Stimulated activated CD4-positive, alpha-beta T cell treated with anti-CD3 and anti-CD28 coated beads, TNF-alpha, amount 100 ng/mL, for 1 hour (primary cell): Measurements from ENCODE around the gene PRR14L.
"Not testable (repeated sequence)": the region's sequence is repeated elsewhere in the genome, so short reads cannot be mapped to it uniquely, and the experiment has no call there.

Experiments
- DNase-seq, 3 donors: peaks; one replicate each; pipeline ENCODE4 v3.0.0-alpha.2; 2020; ENCODE audit warnings: low read depth in 3 of 3, low spot score in 1 of 3

PRR14L gene

DNA sequence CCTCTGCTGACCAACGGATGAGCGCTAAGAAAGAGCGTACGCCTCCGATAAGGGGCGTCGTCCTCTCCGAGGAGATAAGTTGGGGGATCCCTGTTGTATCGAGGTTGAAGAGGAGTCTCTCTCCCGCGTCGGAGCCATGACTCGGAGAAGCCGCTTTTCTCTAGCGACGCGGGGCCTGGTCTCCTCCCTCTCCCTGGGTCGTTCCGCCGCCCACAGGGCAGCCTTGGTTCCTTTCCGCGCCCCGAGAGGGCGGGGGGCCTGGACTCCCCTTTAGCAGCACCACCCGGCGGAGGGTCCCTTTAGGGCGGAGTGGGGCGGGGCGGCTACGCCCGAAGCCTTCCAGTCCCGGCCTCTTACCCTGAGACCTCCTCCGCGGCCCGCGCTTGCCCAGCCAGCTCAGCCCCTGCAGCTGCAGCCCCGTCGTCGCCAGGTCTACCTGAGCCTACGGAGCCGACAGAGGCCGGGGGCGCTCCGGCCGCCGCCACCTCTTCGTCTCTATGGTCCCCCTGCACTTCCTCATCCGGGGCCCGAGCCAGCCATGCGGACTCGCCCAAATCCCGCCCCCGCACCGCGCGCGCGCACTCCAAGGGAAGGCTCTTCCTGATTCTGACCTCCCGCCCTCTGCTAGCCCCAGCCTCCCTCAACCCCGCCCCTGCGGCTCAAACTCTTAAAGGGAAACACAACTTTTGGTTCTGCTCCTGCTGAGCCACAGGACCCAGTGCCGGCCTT lies at the start of gene PRR14L:
Gene PRR14L, minus strand, starts transcription at position 497 of the 729 bp plus-strand sequence. CDS start 11,272 bp downstream, outside the sequence.
- peak; percentile 92 to 100 (median 97) for DNase-seq

DNA sequence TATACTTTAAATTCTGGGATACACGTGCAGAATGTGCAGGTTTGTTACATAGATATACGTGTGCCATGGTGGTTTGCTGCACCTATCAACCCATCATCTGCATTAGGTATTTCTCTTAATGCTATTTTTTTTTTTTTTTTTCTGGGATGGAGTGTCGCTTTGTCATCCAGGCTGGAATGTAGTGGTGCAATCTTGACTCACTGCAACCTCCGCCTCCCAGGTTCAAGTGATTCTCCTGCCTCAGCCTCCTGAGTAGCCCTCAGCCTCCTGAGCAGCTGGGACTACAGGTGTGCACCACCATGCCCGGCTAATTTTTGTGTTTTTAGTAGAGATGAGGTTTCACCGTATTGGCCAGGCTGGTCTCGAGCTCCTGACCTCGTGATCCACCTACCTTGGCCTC lies 49.4 kb upstream of the PRR14L start:
- not testable (repeated sequence) for DNase-seq

DNA sequence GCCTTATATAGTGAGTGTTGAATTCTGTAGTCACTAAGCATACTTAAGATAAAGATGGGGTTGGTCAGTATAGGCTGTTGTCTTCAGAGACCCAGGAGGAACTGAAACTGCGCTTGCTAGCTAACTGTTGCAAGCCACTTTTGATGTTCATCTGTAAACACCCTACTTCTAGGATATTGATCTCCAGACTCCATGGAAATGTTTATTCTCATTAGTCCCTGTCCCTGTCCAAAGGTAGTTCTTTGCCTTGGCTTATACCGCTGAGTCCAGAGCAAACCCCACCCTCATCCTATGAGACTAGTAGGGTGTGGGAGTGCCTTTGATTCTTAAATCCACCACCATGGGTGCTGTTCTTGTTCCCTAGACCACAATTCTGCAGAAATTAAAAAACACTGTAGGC lies 40.3 kb upstream of the PRR14L start:
- no peak for DNase-seq

DNA sequence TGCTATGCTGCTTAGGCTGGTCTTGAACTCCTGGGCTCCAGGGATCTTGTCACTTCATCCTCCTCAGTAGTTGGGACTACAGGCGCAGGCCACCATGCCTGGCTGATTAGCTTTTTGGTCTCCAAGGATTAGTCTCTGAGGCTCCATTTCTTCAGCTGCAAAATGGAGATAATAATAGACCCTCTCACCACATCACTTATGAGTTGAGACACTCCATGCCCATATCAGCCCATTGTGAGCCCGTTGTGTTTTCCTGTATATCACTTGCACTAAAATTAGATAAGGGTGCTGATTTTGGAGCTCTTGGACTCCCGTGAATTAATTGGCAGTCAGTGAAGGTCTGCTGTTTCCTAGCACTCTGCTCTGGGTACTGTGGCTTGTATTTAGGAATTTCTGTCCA lies 39.9 kb upstream of the PRR14L start:
- DNase-seq: no peak

DNA sequence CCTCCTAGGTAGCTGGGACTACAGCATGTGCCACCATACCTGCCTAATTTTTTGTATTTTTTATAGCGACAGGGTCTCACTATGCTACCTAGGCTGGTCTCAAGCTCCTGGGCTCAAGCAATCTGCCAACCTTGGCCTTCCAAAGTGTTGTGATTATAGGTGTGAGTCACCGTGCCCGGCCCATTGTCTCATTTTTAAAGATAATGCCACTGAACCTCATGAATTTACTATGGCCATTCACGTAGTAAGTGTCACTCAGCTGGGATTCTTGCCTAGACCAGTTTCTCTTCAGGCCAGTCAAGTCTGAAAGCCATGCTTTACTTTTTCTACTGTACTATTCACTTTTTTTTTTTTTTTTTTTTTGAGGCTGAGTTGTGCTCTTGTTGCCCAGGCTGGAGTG lies 26.3 kb upstream of the PRR14L start:
- DNase-seq: no peak

DNA sequence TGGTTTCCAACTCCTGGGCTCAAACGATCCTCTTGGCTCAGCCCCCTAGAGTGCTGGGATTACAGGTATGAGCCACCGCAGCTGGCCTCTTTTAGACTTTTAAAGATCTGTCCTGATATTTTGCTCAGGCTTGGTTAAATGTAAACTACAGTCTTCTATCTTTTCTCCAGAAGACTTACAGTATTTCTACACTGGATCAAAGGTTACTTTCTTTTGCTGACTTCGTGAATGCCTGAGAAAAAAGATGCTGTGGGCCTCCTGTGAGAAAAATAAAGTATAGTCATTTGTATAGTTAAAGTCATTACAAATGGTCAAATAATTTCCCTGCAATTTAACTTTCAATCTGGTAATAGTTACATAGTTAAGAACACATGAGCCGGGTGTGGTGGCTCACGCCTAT lies 23.5 kb upstream of the PRR14L start:
- DNase-seq: no peak

DNA sequence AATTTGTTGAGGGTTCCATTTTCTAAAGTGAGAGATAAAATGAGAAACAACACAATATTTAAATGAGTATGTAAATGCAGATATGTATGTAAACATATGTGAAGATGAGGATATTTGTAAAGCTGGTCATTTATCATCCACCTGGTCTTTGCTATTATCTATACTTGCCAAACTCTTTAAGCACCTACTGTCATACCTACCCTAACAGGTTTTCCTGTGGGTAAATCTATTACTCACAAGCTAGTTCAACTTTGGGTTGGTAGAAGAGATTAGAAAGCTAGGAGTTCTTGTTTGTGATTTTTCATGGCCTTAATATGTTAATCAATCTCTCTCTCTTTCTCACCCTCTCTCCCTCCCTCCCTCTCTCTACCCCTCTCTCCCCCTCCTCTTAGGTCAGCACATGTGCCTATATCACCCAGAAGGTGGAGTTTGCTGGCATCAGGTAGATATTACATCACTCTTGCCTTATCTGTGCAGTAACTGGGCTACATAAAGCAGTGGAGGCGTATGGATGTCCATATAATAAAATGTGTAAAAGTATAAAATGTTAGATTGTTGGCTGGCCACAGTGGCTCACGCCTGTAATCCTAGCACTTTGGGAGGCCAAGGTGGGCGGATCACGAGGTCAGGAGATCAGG lies 18.6 kb upstream of the PRR14L start:
- DNase-seq: no peak

DNA sequence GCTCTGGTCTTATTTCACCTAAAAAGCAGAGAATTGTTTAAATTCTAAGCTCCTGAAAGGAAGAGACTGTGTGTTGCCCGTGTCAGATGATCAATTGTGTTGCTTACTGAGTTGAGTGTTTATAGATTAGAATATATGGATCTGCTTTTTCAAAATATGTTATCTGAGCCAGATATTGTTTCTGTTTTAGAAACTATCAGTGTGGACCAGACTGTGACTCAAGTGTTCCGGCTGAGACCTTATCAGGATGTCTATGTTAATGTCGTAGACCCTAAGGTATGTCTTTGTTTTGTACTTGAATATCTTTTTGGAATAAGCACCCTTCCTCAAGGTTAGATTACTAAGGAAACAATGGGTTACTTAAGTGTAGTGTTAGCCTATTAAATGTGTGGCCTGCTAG lies 14.9 kb upstream of the PRR14L start:
- DNase-seq: no peak

DNA sequence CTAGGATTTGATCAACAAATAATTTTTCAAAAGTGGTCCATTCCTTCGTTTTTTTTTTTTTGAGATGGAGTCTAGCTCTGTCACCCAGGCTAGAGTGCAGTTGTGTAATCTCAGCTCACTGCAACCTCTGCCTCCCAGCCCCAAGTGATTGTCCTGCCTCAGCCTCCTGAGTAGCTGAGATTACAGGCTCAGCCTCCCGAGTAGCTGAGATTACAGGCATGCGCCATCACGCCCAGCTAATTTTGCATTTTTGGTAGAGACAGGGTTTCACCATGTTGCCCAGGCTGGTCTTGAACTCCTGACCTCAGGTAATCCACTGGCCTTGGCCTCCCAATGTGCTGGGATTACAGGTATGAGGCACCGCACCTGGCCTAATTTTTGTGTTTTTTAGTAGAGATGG lies 8.9 kb upstream of the PRR14L start:
- DNase-seq: not testable (repeated sequence)

DNA sequence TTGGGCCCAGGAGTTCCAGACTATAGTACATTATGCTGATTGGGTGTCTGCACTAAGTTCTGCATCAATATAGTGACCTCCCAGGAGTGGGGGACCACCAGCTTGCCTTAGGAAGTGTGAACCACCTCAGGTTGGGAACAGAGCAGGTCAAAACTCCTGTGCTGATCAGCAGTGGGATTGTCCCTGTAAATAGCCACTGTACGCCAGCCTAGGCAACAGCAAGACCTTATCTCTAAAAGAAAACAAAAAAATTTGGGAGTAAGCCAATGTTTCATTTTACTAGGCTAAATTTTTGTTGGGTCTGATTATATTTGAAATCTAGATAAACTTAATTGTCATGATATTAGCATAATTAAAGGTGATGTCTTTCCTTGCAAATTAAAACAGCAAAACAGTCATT lies 7.3 kb upstream of the PRR14L start:
- DNase-seq: no peak

DNA sequence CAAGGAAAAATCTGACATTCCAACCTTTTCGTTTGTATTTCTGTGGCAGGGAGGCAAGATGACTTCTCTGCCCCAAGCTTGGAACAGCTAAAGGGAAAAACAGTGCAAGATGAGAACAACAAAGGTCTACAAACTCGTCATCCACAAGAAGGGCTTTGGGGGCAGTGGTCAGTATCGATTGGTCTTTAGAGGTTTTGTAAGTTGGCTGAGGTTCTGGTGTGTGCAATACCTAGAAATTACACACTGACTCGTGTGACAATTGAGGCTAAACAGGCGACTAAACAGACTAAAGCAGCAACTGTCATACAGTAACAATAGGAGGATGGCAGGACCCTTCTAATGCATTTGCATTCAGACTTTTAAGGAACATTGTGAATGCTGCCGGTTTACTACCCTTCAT lies 4.9 kb upstream of the PRR14L start:
- DNase-seq: no peak

DNA sequence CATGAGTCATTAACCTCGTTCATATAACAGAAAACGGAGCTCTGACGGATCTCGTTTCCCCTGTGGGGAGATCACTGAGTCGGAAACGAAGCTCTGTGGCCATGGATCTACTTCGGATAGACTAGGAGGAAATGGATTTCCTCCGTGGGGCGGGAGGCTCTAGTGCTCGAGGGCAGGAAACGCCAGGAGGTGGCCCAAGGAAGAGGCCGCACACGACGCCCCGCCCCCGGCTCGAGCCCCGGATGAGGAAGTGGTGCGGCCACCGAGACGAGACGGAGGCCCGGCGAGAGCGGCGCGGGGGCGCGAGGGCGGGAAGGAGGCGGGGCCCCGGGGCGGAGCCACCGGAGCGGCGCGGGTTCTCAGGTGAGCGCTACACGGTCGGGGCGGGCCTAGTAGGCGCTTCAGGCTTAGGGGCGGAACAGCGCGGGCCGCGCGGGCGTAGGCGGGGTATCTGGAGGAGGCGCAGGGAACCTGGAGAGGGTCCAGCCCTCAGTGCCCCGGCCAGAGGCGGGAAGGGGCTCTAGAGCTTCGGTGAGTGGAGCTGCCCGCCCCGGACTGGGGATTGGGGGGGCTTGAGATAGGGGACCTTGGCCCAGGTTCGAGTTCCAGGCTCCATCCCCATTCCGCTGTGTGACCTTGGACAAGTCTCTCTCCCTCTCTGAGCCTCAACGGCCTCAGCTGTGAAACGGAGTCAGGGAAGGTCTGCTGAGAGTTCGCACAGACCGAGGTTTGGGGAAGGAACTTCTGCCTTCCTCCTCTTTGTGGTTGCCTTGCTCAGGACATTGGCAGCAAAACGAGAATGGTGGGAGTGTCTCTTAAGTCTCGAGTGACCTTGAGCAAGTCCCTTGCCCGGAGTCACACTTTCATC lies 3.9 kb upstream of the PRR14L start, which contains the start of gene DEPDC5:
Gene DEPDC5, plus strand, starts transcription at position 386 of the 868 bp plus-strand sequence. CDS start 903 bp downstream, outside the sequence.
- DNase-seq: peak; percentile 86 to 96 (median 95)

DNA sequence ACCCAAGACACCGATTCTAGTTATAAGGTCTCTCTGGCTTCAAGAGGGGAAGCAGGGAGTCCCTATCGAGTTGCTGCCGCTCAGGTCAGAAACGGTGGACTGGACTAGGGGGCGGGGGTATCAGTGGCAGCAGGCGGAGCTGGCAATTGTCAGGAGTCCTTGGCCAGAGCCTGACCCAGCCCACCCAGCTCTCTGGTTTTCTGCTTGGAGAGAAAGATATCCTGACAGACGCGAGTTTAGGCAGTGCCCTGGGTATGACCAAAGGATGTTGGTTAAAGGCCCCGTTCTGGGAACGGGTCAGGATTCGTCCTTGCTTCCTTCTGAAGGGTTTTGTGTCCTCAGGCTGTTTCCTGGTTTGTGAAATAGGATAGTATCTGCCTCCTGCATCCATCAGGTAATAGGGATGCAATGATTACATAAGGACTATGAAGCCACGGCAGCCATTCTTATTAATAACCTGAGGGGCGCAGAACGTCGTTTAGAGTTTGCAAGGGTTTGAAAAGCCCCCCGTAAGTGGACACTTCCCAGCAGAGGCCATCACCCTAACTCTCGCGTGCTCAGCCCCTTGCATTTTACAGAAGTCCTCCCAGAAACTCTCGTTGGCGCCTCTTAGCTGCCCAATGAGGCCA lies 3.2 kb upstream of the PRR14L start:
- DNase-seq: no peak

DNA sequence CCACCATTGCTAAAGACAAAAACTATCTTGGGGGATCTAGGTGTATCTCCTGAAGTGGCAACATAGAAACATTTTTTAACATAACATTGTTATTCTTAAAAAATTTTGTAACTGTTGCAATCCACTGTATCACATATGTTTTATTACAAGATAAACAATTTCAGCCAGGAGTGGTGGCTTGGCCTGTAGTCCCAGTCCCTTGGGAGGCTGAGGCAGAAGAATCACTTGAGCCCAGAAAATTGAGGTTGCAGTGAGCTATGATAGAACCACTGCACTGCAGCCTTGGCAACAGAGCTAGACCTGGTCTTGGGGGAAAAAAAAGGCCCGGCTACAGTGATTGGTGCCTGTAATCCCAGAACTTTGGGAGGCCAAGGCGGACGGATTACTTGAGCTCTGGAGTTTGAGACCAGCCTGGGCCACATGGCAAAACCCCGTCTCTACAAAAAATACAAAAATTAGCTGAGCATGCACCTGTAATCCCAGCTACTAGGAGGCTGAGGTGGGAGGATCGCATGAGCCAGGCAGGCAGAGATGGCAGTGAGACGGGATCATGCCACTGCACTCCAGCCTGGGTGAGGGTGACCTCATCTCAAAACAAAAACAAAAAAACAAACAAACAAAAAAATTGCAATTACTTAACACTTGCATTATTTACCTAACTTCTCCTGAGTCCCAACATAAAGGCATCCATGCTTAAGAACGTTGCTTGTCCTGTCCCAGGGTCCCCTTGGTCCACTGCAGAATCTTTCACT lies 2.3 kb upstream of the PRR14L start:
- DNase-seq: no peak

DNA sequence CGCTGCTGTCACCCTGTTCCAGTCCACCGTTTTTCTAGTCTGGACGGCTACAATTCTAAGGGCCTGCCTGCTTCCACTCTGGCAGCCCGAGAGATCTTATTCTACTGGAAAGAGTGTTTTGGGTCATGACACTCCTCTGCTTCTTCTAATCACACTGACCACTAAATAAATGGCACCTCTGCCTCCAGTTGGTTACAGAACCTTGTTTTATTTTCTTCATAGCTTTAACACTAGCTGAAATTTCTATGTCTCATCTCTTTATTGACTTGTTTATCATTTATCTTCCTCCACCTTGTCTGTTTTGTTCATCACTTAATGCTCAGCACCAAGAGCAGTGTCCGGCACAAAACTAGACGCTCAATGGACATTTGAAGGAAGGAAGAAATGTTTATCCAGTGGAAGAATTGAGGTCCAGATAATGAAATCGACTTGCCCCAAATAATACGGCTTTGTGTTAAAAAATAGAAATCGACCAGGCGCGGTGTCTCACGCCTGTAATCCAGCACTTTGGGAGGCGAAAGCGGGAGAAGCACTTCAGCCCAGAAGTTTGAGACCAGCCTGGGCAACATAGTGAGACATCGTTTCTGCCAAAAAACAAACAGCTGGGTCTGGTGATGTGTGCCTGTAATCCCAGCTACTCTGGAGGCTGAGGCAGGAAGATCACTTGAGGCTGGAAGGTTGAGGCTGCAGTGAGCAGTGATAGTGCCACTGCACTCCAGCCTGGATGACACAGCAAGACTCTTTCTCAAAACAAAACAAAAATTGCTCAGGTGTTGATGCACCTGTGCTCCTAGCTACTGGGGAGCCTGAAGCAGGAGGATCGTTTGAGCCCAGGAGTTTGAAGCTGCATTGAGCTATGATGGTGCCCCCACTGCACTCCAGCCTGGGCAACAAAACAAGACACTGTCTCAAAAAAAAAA lies 693 bp upstream of the PRR14L start:
- DNase-seq: no peak

DNA sequence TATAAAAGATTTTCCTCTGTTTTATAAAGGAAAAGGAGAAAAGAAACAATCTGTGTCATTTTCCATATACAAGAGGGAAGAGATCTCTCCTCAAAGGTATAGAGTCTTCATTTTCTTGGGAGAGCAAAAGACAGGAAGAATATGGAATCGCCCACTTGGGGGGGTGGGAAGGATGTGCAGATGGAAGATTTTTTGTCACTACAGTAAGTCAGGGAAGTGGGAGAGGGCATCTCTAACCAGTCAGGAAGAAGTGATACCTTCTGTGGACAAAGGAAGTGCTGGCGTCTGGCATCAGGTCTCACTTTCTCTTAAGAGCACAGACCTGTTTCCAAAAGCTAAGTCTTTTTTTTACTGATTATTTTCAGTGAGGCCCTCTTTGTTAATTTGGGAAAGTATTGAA lies 1.4 kb downstream of the PRR14L start:
- no peak for DNase-seq

DNA sequence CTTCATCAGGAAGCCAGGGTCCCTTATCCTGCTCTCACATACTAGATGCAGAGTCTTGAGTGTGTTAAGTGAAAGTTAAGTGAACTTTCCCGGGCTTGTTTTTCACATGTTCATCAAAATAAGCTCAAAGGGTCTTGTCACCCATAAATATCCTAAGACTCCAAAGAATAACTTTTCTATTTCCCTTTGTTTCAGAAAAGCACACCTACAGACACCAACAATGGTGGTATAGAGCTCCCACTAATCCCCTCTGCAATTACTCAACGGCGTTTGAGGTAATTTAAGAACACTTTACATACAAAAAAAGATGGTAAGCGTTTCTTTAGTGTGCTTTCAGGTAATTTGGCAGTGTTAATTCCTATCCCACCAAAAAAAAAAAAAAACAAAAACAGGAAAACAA lies 2.5 kb downstream of the PRR14L start:
- DNase-seq: no peak

DNA sequence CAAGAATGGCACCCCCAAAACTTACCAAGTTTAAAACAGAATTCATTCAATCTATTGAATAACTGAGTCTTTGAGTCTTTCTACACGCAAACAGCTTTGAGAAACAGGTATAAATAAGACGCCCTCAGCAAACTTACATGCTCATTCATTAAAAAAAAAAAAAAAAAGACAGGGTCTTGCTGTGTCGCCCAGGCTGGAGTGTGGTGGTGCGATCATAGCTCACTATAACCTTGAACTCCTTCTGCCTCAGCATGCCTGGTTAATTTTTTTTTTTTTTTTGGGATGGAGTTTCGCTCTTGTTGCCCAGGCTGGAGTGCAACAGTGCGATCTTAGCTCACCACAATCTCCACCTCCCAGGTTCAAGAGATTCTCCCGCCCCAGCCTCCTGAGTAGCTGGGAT lies 6.1 kb downstream of the PRR14L start:
- no peak for DNase-seq

DNA sequence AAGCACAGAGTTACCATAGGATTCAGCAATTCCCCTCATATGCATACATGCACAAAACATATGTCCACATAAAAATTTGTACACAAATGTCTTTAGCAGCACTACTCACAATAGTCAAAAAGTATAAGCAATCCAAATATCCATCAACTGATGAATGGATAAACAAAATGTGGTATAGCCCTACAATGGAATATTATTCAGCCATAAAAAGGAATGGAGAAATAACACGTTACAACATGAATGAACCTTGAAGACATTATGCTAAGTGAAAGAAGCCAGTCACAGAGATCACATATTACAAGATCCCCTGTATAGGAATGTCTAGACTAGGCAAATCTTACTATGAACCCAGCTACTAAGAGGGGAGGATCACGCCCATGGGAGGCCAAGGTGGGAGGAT lies 7.2 kb downstream of the PRR14L start:
- no peak for DNase-seq

DNA sequence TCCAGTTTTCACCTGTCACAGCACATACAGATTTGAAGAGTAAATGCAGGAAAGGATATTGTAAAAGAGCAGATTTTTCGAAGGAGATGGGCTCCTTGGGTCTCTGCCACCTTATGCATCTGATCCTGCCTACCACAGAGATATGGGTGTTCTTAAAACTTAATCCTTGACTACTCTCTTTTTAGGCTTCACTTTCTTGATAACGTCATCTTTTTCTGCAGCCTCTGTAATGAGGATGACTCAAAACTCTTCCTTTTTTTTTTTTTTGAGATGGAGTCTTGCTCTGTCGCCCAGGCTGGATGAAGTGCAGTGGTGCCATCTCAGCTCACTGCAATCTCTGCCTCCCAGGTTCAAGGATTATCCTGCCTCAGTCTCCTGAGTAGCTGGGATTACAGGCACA lies 7.8 kb downstream of the PRR14L start:
- DNase-seq: no peak
